DMS79 treated with DMSO at 0.1 percent for 48 hours (cell line): ENCODE results near the gene EGF.
"Not testable (repeated sequence)": the region's sequence is repeated elsewhere in the genome, so short reads cannot be mapped to it uniquely, and the experiment has no call there.

Experiments used
- DNase-seq: peaks from one replicate; lab custom pipeline; 2025; lab: John Stamatoyannopoulos, UW

EGF gene

GRCh38 chr4:110034026-110034393, 121.3 kb downstream of the EGF start:
- DNase-seq = no peak

- DNase-seq = not testable (repeated sequence)
These were observed 126.5 kb downstream of the EGF start for GRCh38 chr4:110039164-110039563.

GRCh38 chr4:110041735-110042134, 129.1 kb downstream of the EGF start:
- no peak for DNase-seq

GRCh38 chr4:110042545-110043517, 130.1 kb downstream of the EGF start:
- no peak for DNase-seq

GRCh38 chr4:110046588-110047049, 133.9 kb downstream of the EGF start:
- DNase-seq = no peak

GRCh38 chr4:110049951-110050925, 137.6 kb downstream of the EGF start:
- no peak for DNase-seq

- DNase-seq = peak; percentile 29
These were observed 142.6 kb downstream of the EGF start for GRCh38 chr4:110055158-110055768.

GRCh38 chr4:110058677-110059076, 146.0 kb downstream of the EGF start:
- no peak for DNase-seq

GRCh38 chr4:110059556-110060191, 147.0 kb downstream of the EGF start:
- DNase-seq = no peak

- DNase-seq = no peak
These were observed 148.4 kb downstream of the EGF start for GRCh38 chr4:110061076-110061475.
